A673 (cell line): ENCODE results near the gene ASAP3. TPM values are rescaled to one million over a fixed set of nuclear protein-coding genes. Genes with fewer than 3 reads are reported as not detected.

ENCODE experiments used
- BruUV-seq: library from RNA; stranded (reverse); fragments of 400-500 nt; replicated peaks from 2 replicates; lab custom pipeline; 2021; lab: Mats Ljungman, UMichigan
- CTCF ChIA-PET: fragments of 300-600 bp; sonication (Branson Sonifier 250); formaldehyde crosslinking; loops from one replicate; lab custom pipeline; 2022; ENCODE audit warnings: antibody characterized with exemption; lab: Charles Lee
- POLR2A ChIA-PET: fragments of 300-600 bp; sonication (Branson Sonifier 250); formaldehyde crosslinking; loops from one replicate; lab custom pipeline; 2022; ENCODE audit warnings: antibody characterized with exemption; ENCODE audit not compliant: low non-redundant PET; lab: Charles Lee
- DNase-seq: peaks from one replicate; pipeline ENCODE4 v3.0.0-alpha.2; 2015; ENCODE audit warnings: low spot score
- H3K27ac ChIP-seq: fragments of 200-600 bp; sonication (generic); 2 replicates; pipeline ENCODE4 v1.5.1; 2016; ENCODE audit warnings: mixed run types, low read depth, mild to moderate bottlenecking, mixed read lengths, antibody characterized with exemption, low read length; ENCODE audit not compliant: poor library complexity, severe bottlenecking
- H3K27me3 ChIP-seq: fragments of 200-600 bp; sonication (generic); replicated peaks from 2 replicates; pipeline ENCODE4 v1.6.1; 2017; ENCODE audit warnings: mixed run types, low read depth, mild to moderate bottlenecking, mixed read lengths, antibody characterized with exemption, low read length; ENCODE audit not compliant: insufficient read depth, poor library complexity
- H3K36me3 ChIP-seq: fragments of 200-600 bp; sonication (generic); 2 replicates; pipeline ENCODE4 v1.6.1; 2016; ENCODE audit warnings: mixed run types, mild to moderate bottlenecking, mixed read lengths, antibody characterized with exemption, low read length; ENCODE audit not compliant: insufficient read depth, poor library complexity, severe bottlenecking
- H3K4me1 ChIP-seq: fragments of 200-600 bp; sonication (generic); 2 replicates; pipeline ENCODE4 v1.6.1; 2017; ENCODE audit warnings: mixed run types, mild to moderate bottlenecking, mixed read lengths, antibody characterized with exemption, low read length; ENCODE audit not compliant: insufficient read depth, poor library complexity, severe bottlenecking
- H3K4me3 ChIP-seq: fragments of 200-600 bp; sonication (generic); 2 replicates; pipeline ENCODE4 v1.5.1; 2016; ENCODE audit warnings: low read depth, mixed run types, mild to moderate bottlenecking, mixed read lengths, low read length; ENCODE audit not compliant: poor library complexity, severe bottlenecking
- H3K9me3 ChIP-seq: fragments of 200-600 bp; sonication (generic); 2 replicates; pipeline ENCODE4 v1.6.1; 2016; ENCODE audit warnings: mixed run types, low read depth, mild to moderate bottlenecking, mixed read lengths, antibody characterized with exemption, low read length; ENCODE audit not compliant: poor library complexity, severe bottlenecking
- CTCF ChIP-seq: fragments of 300-800, 200-600 bp; sonication (generic); conservative IDR thresholded peaks from 2 replicates; pipeline ENCODE4 v1.5.1; 2017; ENCODE audit warnings: low read depth, mild to moderate bottlenecking, antibody characterized with exemption, low read length, moderate library complexity, mixed read lengths
- EZH2 ChIP-seq: fragments of 200-600 bp; sonication (generic); IDR thresholded peaks from 2 replicates; pipeline ENCODE4 v1.6.1; 2017; ENCODE audit warnings: borderline replicate concordance, low read depth, mild to moderate bottlenecking, mixed read lengths, antibody characterized with exemption, low read length; ENCODE audit not compliant: poor library complexity, severe bottlenecking
- intact Hi-C: fragments of 100-400 bp; cut with micrococcal nuclease; formaldehyde crosslinking; loops from one replicate; pipeline ENCODE4 v1.10.0; 2022; ENCODE audit not compliant: unreplicated experiment
- total RNA-seq: library from RNA; stranded (reverse); gene quantifications from 2 replicates; pipeline ENCODE4 v1.2.3, GENCODE V29; 2021

ASAP3 gene
- total RNA-seq, 1 experiment from 2014 or later: 7.8 TPM

- BruUV-seq: no TSS peak
- intact Hi-C loops: no loop called here
Observed at GRCh38 chr1:23477359-23478144, 6.4 kb downstream of the ASAP3 start.

GRCh38 chr1:23475641-23476040 is 8.3 kb downstream of the ASAP3 start:
- H3K36me3 ChIP-seq: no peaks in the 10 kb centered on the region
- H3K4me1 ChIP-seq: no peaks in the 10 kb centered on the region
- H3K9me3 ChIP-seq: no peaks in the 10 kb centered on the region
- CTCF ChIA-PET: no interaction called here
- DNase-seq: no peak
- POLR2A ChIA-PET: no interaction called here
- no peak overlapping the region for H3K27ac ChIP-seq
- TF ChIP-seq EZH2 (no peak), CTCF (no peak)
- no peak overlapping the region for H3K4me3 ChIP-seq
- BruUV-seq: no TSS peak
- intact Hi-C loops: no loop called here
- H3K27me3 ChIP-seq: no peaks in the 10 kb centered on the region

More at GRCh38 chr1:23477359-23478144, 6.4 kb downstream of the ASAP3 start:
- no peak overlapping the region for H3K27ac ChIP-seq
- H3K4me3 ChIP-seq: no peak overlapping the region
- ChIA-PET POLR2A (no interaction called here), CTCF (no interaction called here)
- DNase-seq: no peak
- TF ChIP-seq CTCF (no peak), EZH2 (no peak)
- no peaks in the 10 kb centered on the region for H3K9me3 ChIP-seq
- no peaks in the 10 kb centered on the region for H3K36me3 ChIP-seq
- H3K27me3 ChIP-seq: no peaks in the 10 kb centered on the region
- H3K4me1 ChIP-seq: no peaks in the 10 kb centered on the region

GRCh38 chr1:23475134-23475628 is 8.8 kb downstream of the ASAP3 start:
- H3K27ac ChIP-seq: no peak overlapping the region

More at GRCh38 chr1:23475134-23475628, 8.8 kb downstream of the ASAP3 start:
- Histone ChIP-seq H3K9me3 (no peaks in the 10 kb centered on the region), H3K27me3 (no peaks in the 10 kb centered on the region), H3K4me3 (no peak overlapping the region), H3K4me1 (no peaks in the 10 kb centered on the region), H3K36me3 (no peaks in the 10 kb centered on the region)
- peak; percentile 28 for DNase-seq
- TF ChIP-seq EZH2 (no peak), CTCF (no peak)
- no TSS peak for BruUV-seq
- ChIA-PET POLR2A (no interaction called here), CTCF (interaction anchor here (0.6 kb wide), 1 partner anchor 64 kb away, joined by 3 read pairs; no protein-coding TSS in a partner anchor)
- intact Hi-C loops: no loop called here
